ENCODE data around the gene CADM4. TPM values are rescaled to one million over a fixed set of nuclear protein-coding genes. Genes with fewer than 3 reads are reported as not detected.

Gene CADM4
- total and polyA plus RNA-seq, 2 of the 8 experiments (the other 6 are each of a cell fraction or from before 2014, with no cell fraction given) = 13.5 to 25.0 TPM

DNA sequence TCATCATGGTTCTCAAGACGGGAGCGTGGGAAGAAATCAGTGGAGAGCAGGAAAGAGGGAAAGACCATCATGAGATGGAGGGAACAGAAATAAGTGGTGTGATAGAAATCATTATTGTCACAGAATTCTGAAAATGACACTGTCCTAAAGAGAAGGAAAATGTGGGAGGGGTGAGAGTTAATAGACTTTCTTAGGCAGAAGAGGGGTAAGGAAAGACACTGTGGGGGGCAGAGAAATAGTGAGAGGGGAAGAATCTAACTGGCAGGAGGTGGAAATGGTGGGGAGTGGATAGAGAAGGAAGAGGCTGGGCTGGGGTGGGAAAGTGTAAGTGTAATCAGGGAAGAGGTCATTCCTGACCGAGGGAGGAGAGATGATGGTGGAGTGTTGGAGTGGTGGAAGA is 60.9 kb downstream of the CADM4 start (continued):
- TF ChIP-seq, protein P1, sequence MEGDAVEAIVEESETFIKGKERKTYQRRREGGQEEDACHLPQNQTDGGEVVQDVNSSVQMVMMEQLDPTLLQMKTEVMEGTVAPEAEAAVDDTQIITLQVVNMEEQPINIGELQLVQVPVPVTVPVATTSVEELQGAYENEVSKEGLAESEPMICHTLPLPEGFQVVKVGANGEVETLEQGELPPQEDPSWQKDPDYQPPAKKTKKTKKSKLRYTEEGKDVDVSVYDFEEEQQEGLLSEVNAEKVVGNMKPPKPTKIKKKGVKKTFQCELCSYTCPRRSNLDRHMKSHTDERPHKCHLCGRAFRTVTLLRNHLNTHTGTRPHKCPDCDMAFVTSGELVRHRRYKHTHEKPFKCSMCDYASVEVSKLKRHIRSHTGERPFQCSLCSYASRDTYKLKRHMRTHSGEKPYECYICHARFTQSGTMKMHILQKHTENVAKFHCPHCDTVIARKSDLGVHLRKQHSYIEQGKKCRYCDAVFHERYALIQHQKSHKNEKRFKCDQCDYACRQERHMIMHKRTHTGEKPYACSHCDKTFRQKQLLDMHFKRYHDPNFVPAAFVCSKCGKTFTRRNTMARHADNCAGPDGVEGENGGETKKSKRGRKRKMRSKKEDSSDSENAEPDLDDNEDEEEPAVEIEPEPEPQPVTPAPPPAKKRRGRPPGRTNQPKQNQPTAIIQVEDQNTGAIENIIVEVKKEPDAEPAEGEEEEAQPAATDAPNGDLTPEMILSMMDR (IDR thresholded peaks at IDR 0.05; ENCODE audit: control extremely low read depth in 1 of 3, insufficient read depth in 1 of 3, low read depth in 1 of 3, low read length in 3 of 3) = no peak
- TF ChIP-seq BACH1 (IDR thresholded peaks at IDR 0.05; ENCODE audit: low read length) (no peak), ZNF274 (IDR thresholded peaks at IDR 0.05; ENCODE audit: borderline replicate concordance, extremely low read depth, low read length) (no peak), HDAC2 (IDR thresholded peaks at IDR 0.05; ENCODE audit: borderline replicate concordance in 1 of 2, low read depth in 2 of 2, low read length in 2 of 2) (no peak), NANOG (IDR thresholded peaks at IDR 0.05; ENCODE audit: insufficient read depth, low read depth, low read length, poor library complexity, severe bottlenecking) (no peak), SIX5 (IDR thresholded peaks at IDR 0.05; ENCODE audit: low read depth, low read length) (no peak), SUZ12 (IDR thresholded peaks at IDR 0.05; ENCODE audit: low read length) (no peak)
